Liver (tissue), 9 donors: ENCODE measurements around the gene IQCE. TPM values are rescaled to one million over a fixed set of nuclear protein-coding genes. Genes with fewer than 3 reads are reported as not detected.

Experiments used
- DNase-seq: peaks from one replicate; pipeline ENCODE4 v3.0.0-alpha.2; 2017; ENCODE audit warnings: low spot score
- H3K27ac ChIP-seq, 2 donors: one replicate each; pipeline ENCODE4 v1.7.0; 2013; ENCODE audit warnings: inconsistent platforms in 2 of 2, low read length in 2 of 2, control low read depth in 1 of 2, low read depth in 1 of 2, mild to moderate bottlenecking in 1 of 2
- H3K27me3 ChIP-seq, 4 donors: one replicate each; pipeline versions ENCODE4 v1.6.1 to v1.7.0; 2013; ENCODE audit warnings: low read length in 3 of 4, inconsistent platforms in 1 of 4, mild to moderate bottlenecking in 1 of 4, moderate library complexity in 1 of 4; ENCODE audit not compliant: control insufficient read depth in 4 of 4, insufficient read depth in 4 of 4
- H3K36me3 ChIP-seq, 4 donors: one replicate each; pipeline versions ENCODE4 v1.6.1 to v1.7.0; 2013; ENCODE audit warnings: low read length in 3 of 4, mild to moderate bottlenecking in 3 of 4, low read depth in 1 of 4, moderate library complexity in 1 of 4; ENCODE audit not compliant: control insufficient read depth in 4 of 4, insufficient read depth in 3 of 4
- H3K4me1 ChIP-seq, 4 donors: one replicate each; pipeline versions ENCODE4 v1.6.1 to v1.7.0; 2013; ENCODE audit warnings: low read length in 3 of 4, mild to moderate bottlenecking in 3 of 4, moderate library complexity in 1 of 4; ENCODE audit not compliant: control insufficient read depth in 4 of 4, insufficient read depth in 4 of 4
- H3K4me3 ChIP-seq, 3 donors: one replicate each; pipeline versions ENCODE4 v1.6.1 to v1.7.0; 2013; ENCODE audit warnings: low read length in 3 of 3, control low read depth in 1 of 3, low read depth in 1 of 3, mild to moderate bottlenecking in 1 of 3
- H3K9ac ChIP-seq, 2 donors: one replicate each; pipeline ENCODE4 v1.7.0; 2013; ENCODE audit warnings: low read length in 2 of 2, mild to moderate bottlenecking in 2 of 2, moderate library complexity in 2 of 2, control low read depth in 1 of 2, low read depth in 1 of 2
- H3K9me3 ChIP-seq, 4 donors: one replicate each; pipeline versions ENCODE4 v1.6.1 to v1.7.0; 2013; ENCODE audit warnings: low read length in 3 of 4; ENCODE audit not compliant: control insufficient read depth in 4 of 4
- EGR1 ChIP-seq, 2 donors: IDR thresholded peaks; 2 replicates each; pipeline ENCODE4 v1.6.1; 2016 to 2018; ENCODE audit warnings: antibody characterized with exemption in 2 of 2, low read depth in 2 of 2
- FOXA1 ChIP-seq: IDR thresholded peaks from 2 replicates; pipeline ENCODE4 v1.6.1; 2016; ENCODE audit warnings: antibody characterized with exemption
- FOXA2 ChIP-seq: IDR thresholded peaks from 2 replicates; pipeline ENCODE4 v1.6.1; 2016; ENCODE audit warnings: antibody characterized with exemption
- GABPA ChIP-seq, 2 donors: IDR thresholded peaks in 1 of 2; conservative IDR thresholded peaks in 1 of 2; 2 replicates each; pipeline ENCODE4 v1.6.1; 2016; ENCODE audit warnings: antibody characterized with exemption in 2 of 2, mild to moderate bottlenecking in 1 of 2, moderate library complexity in 1 of 2
- HNF4A ChIP-seq, 2 donors: conservative IDR thresholded peaks; 2 replicates each; pipeline ENCODE4 v1.6.1; 2016; ENCODE audit warnings: antibody characterized with exemption in 2 of 2, mild to moderate bottlenecking in 2 of 2
- HNF4G ChIP-seq: IDR thresholded peaks from 2 replicates; pipeline ENCODE4 v1.6.1; 2016; ENCODE audit warnings: antibody characterized with exemption
- JUND ChIP-seq, 2 donors: IDR thresholded peaks; 2 replicates each; pipeline ENCODE4 v1.6.1; 2016; ENCODE audit warnings: antibody characterized with exemption in 2 of 2
- RAD21 ChIP-seq, 2 donors: IDR thresholded peaks; 2 replicates each; pipeline ENCODE4 v1.6.1; 2016; ENCODE audit warnings: antibody characterized with exemption in 2 of 2, mild to moderate bottlenecking in 2 of 2
- RXRA ChIP-seq, 2 donors: IDR thresholded peaks; 2 replicates each; pipeline ENCODE4 v1.6.1; 2017 to 2018; ENCODE audit warnings: antibody characterized with exemption in 2 of 2, mild to moderate bottlenecking in 1 of 2
- SP1 ChIP-seq: IDR thresholded peaks from 2 replicates; pipeline ENCODE4 v1.6.1; 2018; ENCODE audit warnings: antibody characterized with exemption, mild to moderate bottlenecking
- TAF1 ChIP-seq: conservative IDR thresholded peaks from 2 replicates; pipeline ENCODE4 v1.6.1; 2016; ENCODE audit warnings: antibody characterized with exemption, mild to moderate bottlenecking
- YY1 ChIP-seq: IDR thresholded peaks from 2 replicates; pipeline ENCODE4 v1.6.1; 2016; ENCODE audit warnings: antibody characterized with exemption, mild to moderate bottlenecking
- WGBS: extraction: QIAGEN DNeasy Blood & Tissue Kit; methylation state at CpG from one replicate; pipeline ENCODE4 v1.1.7; 2013; 5-methylcytosine and 5-hydroxymethylcytosine counted together
- polyA plus RNA-seq, 2 donors: library from polyadenylated mRNA; stranded (reverse) in 1 of 2; unstranded in 1 of 2; fragments of 200-250 nt in 1 of 2; fragments of >200 nt in 1 of 2; fragmentation: Nextera tagmentation in 1 of 2; extraction: Ambion mirVana in 1 of 2; gene quantifications; one replicate each; pipeline versions ENCODE4 v1.2.1 to v1.2.3, GENCODE V29; 2013 to 2015
- total RNA-seq, 2 donors: library from RNA; depleted of rRNA; stranded (reverse); fragments of >200 nt; gene quantifications; one replicate each; pipeline ENCODE4 v1.2.3, GENCODE V29; 2014
- TF ChIP-seq, protein P1 (sequence below): fragments of 150-350 bp; IDR thresholded peaks from 2 replicates; pipeline ENCODE4 v1.5.1; 2017; ENCODE audit warnings: improper control_type of control experiment, low read depth, low read length; ENCODE audit not compliant: missing input control
- TF ChIP-seq, protein P2 (sequence below): IDR thresholded peaks from 2 replicates; pipeline ENCODE4 v1.6.1; 2016; ENCODE audit warnings: antibody characterized with exemption
- TF ChIP-seq, protein P3 (sequence below): IDR thresholded peaks from 2 replicates; pipeline ENCODE4 v1.6.1; 2016; ENCODE audit warnings: antibody characterized with exemption
- TF ChIP-seq, protein P4 (sequence below): IDR thresholded peaks from 2 replicates; pipeline ENCODE4 v1.6.1; 2016; ENCODE audit warnings: antibody characterized with exemption
- TF ChIP-seq, protein P5 (sequence below): IDR thresholded peaks from 2 replicates; pipeline ENCODE4 v1.6.1; 2016; ENCODE audit warnings: antibody characterized with exemption, mild to moderate bottlenecking
- donor health status: healthy.
- donor health status: healthy.
- donor health status: healthy.
- donor health status: healthy.
- donor health status: healthy.

The IQCE gene
- total and polyA plus RNA-seq, 4 donors, result 2.1 to 5.9 (median 3.6) TPM

DNA sequence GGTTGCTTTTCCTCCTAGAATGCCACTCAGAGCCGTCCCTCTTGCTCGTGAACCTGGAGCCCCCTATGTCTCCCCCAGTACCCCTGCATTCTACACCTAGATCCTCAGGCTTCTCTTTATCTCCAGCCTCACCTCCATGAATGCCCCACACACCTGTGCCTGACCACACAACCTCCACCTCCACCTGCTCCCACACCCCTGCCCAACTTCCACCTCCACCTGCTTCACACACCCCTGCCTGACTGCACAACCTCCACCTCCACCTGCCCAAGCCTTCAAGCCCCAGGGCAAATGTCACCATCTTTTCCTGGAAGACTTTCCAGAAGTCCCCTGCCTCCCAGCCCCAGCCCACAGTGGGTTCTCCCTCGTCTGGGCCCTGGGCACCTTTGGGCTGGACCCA, 46.1 kb upstream of the IQCE start:
- no peak overlapping the region for H3K27ac ChIP-seq
- H3K36me3 ChIP-seq, result no peaks in the 10 kb centered on the region
- WGBS, result 84% methylated on average over 3 of the region's 3 CpGs
- no peaks in the 10 kb centered on the region for H3K27me3 ChIP-seq
- H3K9me3 ChIP-seq, result no peaks in the 10 kb centered on the region
- H3K4me1 ChIP-seq, result peaks cover 0 to 11% (median 3%) of the 10 kb centered on the region in 4 donors
- H3K9ac ChIP-seq, result no peak overlapping the region
- DNase-seq, result no peak
- no peak overlapping the region for H3K4me3 ChIP-seq
- TF ChIP-seq, protein P1, sequence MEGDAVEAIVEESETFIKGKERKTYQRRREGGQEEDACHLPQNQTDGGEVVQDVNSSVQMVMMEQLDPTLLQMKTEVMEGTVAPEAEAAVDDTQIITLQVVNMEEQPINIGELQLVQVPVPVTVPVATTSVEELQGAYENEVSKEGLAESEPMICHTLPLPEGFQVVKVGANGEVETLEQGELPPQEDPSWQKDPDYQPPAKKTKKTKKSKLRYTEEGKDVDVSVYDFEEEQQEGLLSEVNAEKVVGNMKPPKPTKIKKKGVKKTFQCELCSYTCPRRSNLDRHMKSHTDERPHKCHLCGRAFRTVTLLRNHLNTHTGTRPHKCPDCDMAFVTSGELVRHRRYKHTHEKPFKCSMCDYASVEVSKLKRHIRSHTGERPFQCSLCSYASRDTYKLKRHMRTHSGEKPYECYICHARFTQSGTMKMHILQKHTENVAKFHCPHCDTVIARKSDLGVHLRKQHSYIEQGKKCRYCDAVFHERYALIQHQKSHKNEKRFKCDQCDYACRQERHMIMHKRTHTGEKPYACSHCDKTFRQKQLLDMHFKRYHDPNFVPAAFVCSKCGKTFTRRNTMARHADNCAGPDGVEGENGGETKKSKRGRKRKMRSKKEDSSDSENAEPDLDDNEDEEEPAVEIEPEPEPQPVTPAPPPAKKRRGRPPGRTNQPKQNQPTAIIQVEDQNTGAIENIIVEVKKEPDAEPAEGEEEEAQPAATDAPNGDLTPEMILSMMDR, result no peak
- no peak for TF ChIP-seq GABPA (IDR thresholded peaks at IDR 0.05 in 1 of 2, conservative IDR thresholded peaks at IDR 0.05 in 1 of 2)
- TF ChIP-seq, protein P2, sequence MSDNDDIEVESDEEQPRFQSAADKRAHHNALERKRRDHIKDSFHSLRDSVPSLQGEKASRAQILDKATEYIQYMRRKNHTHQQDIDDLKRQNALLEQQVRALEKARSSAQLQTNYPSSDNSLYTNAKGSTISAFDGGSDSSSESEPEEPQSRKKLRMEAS, result no peak
- TF ChIP-seq FOXA2, result no peak
- no peak for TF ChIP-seq SP1
- no peak for TF ChIP-seq HNF4G

DNA sequence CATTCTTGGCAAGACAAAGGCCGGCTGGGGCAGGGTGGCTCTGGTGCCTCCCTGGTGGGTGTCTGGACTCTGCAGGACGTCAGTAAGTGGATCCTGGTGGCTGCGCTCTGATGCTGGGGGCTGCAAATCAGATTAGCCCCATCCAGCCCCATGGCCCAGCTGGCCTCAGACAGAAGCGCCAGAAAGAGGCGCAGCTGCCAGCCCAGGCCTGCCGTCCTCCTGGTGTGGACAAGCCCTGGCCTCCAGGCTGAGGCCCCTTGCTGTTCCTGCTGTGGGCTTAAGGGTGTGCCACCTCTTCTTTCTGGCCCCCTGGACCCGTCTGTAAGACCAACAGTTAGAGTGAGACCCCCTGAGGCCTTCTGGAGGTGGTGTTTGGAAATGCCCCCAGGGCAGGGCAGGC, 45.1 kb upstream of the IQCE start:
- no peaks in the 10 kb centered on the region for H3K9me3 ChIP-seq
- TF ChIP-seq, protein P3, sequence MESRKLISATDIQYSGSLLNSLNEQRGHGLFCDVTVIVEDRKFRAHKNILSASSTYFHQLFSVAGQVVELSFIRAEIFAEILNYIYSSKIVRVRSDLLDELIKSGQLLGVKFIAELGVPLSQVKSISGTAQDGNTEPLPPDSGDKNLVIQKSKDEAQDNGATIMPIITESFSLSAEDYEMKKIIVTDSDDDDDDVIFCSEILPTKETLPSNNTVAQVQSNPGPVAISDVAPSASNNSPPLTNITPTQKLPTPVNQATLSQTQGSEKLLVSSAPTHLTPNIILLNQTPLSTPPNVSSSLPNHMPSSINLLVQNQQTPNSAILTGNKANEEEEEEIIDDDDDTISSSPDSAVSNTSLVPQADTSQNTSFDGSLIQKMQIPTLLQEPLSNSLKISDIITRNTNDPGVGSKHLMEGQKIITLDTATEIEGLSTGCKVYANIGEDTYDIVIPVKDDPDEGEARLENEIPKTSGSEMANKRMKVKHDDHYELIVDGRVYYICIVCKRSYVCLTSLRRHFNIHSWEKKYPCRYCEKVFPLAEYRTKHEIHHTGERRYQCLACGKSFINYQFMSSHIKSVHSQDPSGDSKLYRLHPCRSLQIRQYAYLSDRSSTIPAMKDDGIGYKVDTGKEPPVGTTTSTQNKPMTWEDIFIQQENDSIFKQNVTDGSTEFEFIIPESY, result no peak
- TF ChIP-seq TAF1 (no peak), EGR1 (IDR thresholded peaks at IDR 0.05; ENCODE audit: low read depth in 2 of 2) (no peak), JUND (IDR thresholded peaks at IDR 0.05) (no peak), FOXA1 (no peak), FOXA2 (no peak), HNF4A (conservative IDR thresholded peaks at IDR 0.05) (no peak), RXRA (IDR thresholded peaks at IDR 0.05) (no peak), SP1 (no peak), YY1 (no peak), RAD21 (IDR thresholded peaks at IDR 0.05) (no peak), GABPA (IDR thresholded peaks at IDR 0.05 in 1 of 2, conservative IDR thresholded peaks at IDR 0.05 in 1 of 2) (no peak), HNF4G (no peak)
- TF ChIP-seq, protein P2, result no peak
- TF ChIP-seq, protein P4, sequence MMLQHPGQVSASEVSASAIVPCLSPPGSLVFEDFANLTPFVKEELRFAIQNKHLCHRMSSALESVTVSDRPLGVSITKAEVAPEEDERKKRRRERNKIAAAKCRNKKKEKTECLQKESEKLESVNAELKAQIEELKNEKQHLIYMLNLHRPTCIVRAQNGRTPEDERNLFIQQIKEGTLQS, result no peak
- TF ChIP-seq, protein P1, result no peak
- TF ChIP-seq, protein P5, sequence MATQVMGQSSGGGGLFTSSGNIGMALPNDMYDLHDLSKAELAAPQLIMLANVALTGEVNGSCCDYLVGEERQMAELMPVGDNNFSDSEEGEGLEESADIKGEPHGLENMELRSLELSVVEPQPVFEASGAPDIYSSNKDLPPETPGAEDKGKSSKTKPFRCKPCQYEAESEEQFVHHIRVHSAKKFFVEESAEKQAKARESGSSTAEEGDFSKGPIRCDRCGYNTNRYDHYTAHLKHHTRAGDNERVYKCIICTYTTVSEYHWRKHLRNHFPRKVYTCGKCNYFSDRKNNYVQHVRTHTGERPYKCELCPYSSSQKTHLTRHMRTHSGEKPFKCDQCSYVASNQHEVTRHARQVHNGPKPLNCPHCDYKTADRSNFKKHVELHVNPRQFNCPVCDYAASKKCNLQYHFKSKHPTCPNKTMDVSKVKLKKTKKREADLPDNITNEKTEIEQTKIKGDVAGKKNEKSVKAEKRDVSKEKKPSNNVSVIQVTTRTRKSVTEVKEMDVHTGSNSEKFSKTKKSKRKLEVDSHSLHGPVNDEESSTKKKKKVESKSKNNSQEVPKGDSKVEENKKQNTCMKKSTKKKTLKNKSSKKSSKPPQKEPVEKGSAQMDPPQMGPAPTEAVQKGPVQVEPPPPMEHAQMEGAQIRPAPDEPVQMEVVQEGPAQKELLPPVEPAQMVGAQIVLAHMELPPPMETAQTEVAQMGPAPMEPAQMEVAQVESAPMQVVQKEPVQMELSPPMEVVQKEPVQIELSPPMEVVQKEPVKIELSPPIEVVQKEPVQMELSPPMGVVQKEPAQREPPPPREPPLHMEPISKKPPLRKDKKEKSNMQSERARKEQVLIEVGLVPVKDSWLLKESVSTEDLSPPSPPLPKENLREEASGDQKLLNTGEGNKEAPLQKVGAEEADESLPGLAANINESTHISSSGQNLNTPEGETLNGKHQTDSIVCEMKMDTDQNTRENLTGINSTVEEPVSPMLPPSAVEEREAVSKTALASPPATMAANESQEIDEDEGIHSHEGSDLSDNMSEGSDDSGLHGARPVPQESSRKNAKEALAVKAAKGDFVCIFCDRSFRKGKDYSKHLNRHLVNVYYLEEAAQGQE, result no peak
- 93% methylated on average over 7 of the region's 7 CpGs for WGBS
- no peak overlapping the region for H3K9ac ChIP-seq
- H3K4me3 ChIP-seq, result no peak overlapping the region
- no peak for DNase-seq
- H3K36me3 ChIP-seq, result no peaks in the 10 kb centered on the region
- H3K27me3 ChIP-seq, result no peaks in the 10 kb centered on the region
- H3K4me1 ChIP-seq, result peaks cover 0 to 6% (median 4%) of the 10 kb centered on the region in 4 donors
- no peak overlapping the region for H3K27ac ChIP-seq
